ENCODE data around the gene PIGZ. TPM values are rescaled to one million over a fixed set of nuclear protein-coding genes. Genes with fewer than 3 reads are reported as not detected.

PIGZ gene
- total and polyA plus RNA-seq, 4 donors, result 0.99 to 2.4 (median 1.6) TPM

GRCh38 chr3:196996454-196997265 lies 28.0 kb upstream of the PIGZ start:
- H3K36me3 ChIP-seq (ENCODE audit: control insufficient read depth in 4 of 4, insufficient read depth in 3 of 4, low read depth in 1 of 4, low read length in 3 of 4), result no peaks in the 10 kb centered on the region
- no peak for DNase-seq (ENCODE audit: low spot score)
- no peak overlapping the region for H3K9ac ChIP-seq (ENCODE audit: low read depth in 1 of 2, low read length in 2 of 2)
- H3K27ac ChIP-seq (ENCODE audit: low read depth in 1 of 2, low read length in 2 of 2), result no peak overlapping the region
- TF ChIP-seq JUND (IDR thresholded peaks at IDR 0.05) (no peak), REST (IDR thresholded peaks at IDR 0.05) (no peak), EGR1 (IDR thresholded peaks at IDR 0.05; ENCODE audit: low read depth in 2 of 2) (no peak), RXRA (IDR thresholded peaks at IDR 0.05) (no peak), NR2F2 (IDR thresholded peaks at IDR 0.05) (no peak), HNF4G (IDR thresholded peaks at IDR 0.05) (no peak), TAF1 (conservative IDR thresholded peaks at IDR 0.05) (no peak), ATF3 (IDR thresholded peaks at IDR 0.05) (no peak), CTCF (IDR thresholded peaks at IDR 0.05; ENCODE audit: low read depth, low read length, missing input control) (no peak), FOXA2 (IDR thresholded peaks at IDR 0.05) (no peak), FOXA1 (IDR thresholded peaks at IDR 0.05) (no peak), GABPA (IDR thresholded peaks at IDR 0.05 in 1 of 2, conservative IDR thresholded peaks at IDR 0.05 in 1 of 2) (no peak), YY1 (IDR thresholded peaks at IDR 0.05) (no peak), RAD21 (IDR thresholded peaks at IDR 0.05) (no peak), SP1 (IDR thresholded peaks at IDR 0.05) (no peak), HNF4A (conservative IDR thresholded peaks at IDR 0.05) (no peak), MAX (IDR thresholded peaks at IDR 0.05) (no peak), ZBTB33 (IDR thresholded peaks at IDR 0.05) (no peak)
- H3K9me3 ChIP-seq (ENCODE audit: control insufficient read depth in 4 of 4, low read length in 3 of 4), result no peaks in the 10 kb centered on the region
- H3K4me1 ChIP-seq (ENCODE audit: control insufficient read depth in 4 of 4, insufficient read depth in 4 of 4, low read length in 3 of 4), result no peaks in the 10 kb centered on the region
- no peaks in the 10 kb centered on the region for H3K27me3 ChIP-seq (ENCODE audit: control insufficient read depth in 4 of 4, insufficient read depth in 4 of 4, low read length in 3 of 4)
- H3K4me3 ChIP-seq (ENCODE audit: low read depth in 1 of 3, low read length in 3 of 3), result no peak overlapping the region
- 85% methylated on average over 17 of the region's 17 CpGs for WGBS
